WTC11 (cell line): Measurements from ENCODE around the gene EDC3. TPM values are rescaled to one million over a fixed set of nuclear protein-coding genes. Genes with fewer than 3 reads are reported as not detected.

Experiments
- ATAC-seq: fragments of 200-7000 bp; cut with Tn5 transposase; 2 replicates; pipeline ENCODE4 v1.10.0; 2021; ENCODE audit warnings: mild to moderate bottlenecking, moderate library complexity
- CTCF ChIA-PET: fragments of 300-600 bp; sonication (Branson Sonifier 250); formaldehyde crosslinking; loops from one replicate; lab custom pipeline; 2021; ENCODE audit warnings: antibody characterized with exemption; lab: Charles Lee
- POLR2A ChIA-PET: fragments of 350-600 bp; sonication (Branson Sonifier 250); formaldehyde crosslinking; loops from one replicate; lab custom pipeline; 2021; ENCODE audit warnings: antibody characterized with exemption; lab: Charles Lee
- DNase-seq: peaks from one replicate; pipeline ENCODE4 v3.0.0; 2021; ENCODE audit warnings: low spot score
- H3K27ac Mint-ChIP-seq: 2 replicates; pipeline ENCODE4 v1.8.0; 2021; ENCODE audit warnings: mixed read lengths
- H3K27me3 Mint-ChIP-seq: 2 replicates; pipeline ENCODE4 v1.8.0; 2021; ENCODE audit warnings: low read depth, mild to moderate bottlenecking, moderate library complexity, mixed read lengths
- H3K36me3 Mint-ChIP-seq: 2 replicates; pipeline ENCODE4 v1.8.0; 2021; ENCODE audit warnings: mixed read lengths
- H3K4me1 Mint-ChIP-seq: 2 replicates; pipeline ENCODE4 v1.8.0; 2022; ENCODE audit warnings: mixed read lengths
- H3K4me3 Mint-ChIP-seq: 2 replicates; pipeline ENCODE4 v1.8.0; 2021; ENCODE audit warnings: mild to moderate bottlenecking, moderate library complexity, mixed read lengths
- H3K9me3 Mint-ChIP-seq: 2 replicates; pipeline ENCODE4 v1.8.0; 2021; ENCODE audit warnings: mixed read lengths
- CREB1 ChIP-seq: sonication (generic); formaldehyde crosslinking; IDR thresholded peaks from 2 replicates; pipeline ENCODE4 v1.8.0; 2023; ENCODE audit warnings: mild to moderate bottlenecking, missing genetic modification reagents
- ELF4 ChIP-seq: sonication (generic); formaldehyde crosslinking; IDR thresholded peaks from 2 replicates; pipeline ENCODE4 v1.8.1; 2022; ENCODE audit warnings: low read depth, mild to moderate bottlenecking, moderate library complexity, missing genetic modification reagents
- ESRRA ChIP-seq: sonication (generic); formaldehyde crosslinking; IDR thresholded peaks from 2 replicates; pipeline ENCODE4 v1.8.1; 2022; ENCODE audit warnings: mild to moderate bottlenecking, missing genetic modification reagents, borderline replicate concordance
- HMGA2 ChIP-seq: fragments of 250-450 bp; sonication (Bioruptor Pico); IDR thresholded peaks from 2 replicates; pipeline ENCODE4 v1.4.0; 2021; ENCODE audit warnings: mild to moderate bottlenecking, moderate library complexity
- IRF2 ChIP-seq: sonication (generic); formaldehyde crosslinking; IDR thresholded peaks from 2 replicates; pipeline ENCODE4 v1.8.0; 2022; ENCODE audit warnings: low read depth, missing genetic modification reagents, borderline replicate concordance
- KAT7 ChIP-seq: sonication (generic); formaldehyde crosslinking; IDR thresholded peaks from 2 replicates; pipeline ENCODE4 v1.8.1; 2023; ENCODE audit warnings: missing genetic modification reagents, mild to moderate bottlenecking, borderline replicate concordance
- NFE2L1 ChIP-seq: sonication (generic); formaldehyde crosslinking; IDR thresholded peaks from 2 replicates; pipeline ENCODE4 v1.8.1; 2023; ENCODE audit warnings: missing genetic modification reagents
- RELA ChIP-seq: sonication (generic); formaldehyde crosslinking; IDR thresholded peaks from 2 replicates; pipeline ENCODE4 v1.8.1; 2022; ENCODE audit warnings: missing genetic modification reagents, mild to moderate bottlenecking, borderline replicate concordance
- SP1 ChIP-seq: sonication (generic); formaldehyde crosslinking; conservative IDR thresholded peaks from 2 replicates; pipeline ENCODE4 v1.8.1; 2022; ENCODE audit warnings: missing genetic modification reagents
- TEAD1 ChIP-seq: sonication (generic); formaldehyde crosslinking; IDR thresholded peaks from 2 replicates; pipeline ENCODE4 v1.8.0; 2022; ENCODE audit warnings: mild to moderate bottlenecking, missing genetic modification reagents
- ZNF121 ChIP-seq: sonication (generic); formaldehyde crosslinking; IDR thresholded peaks from 2 replicates; pipeline ENCODE4 v1.8.0; 2023; ENCODE audit warnings: missing genetic modification reagents
- ZNF671 ChIP-seq: fragments of 250-450 bp; sonication (Bioruptor Pico); IDR thresholded peaks from 2 replicates; pipeline ENCODE4 v1.8.0; 2021; ENCODE audit warnings: mild to moderate bottlenecking
- total RNA-seq: library from RNA; stranded (reverse); gene quantifications from 3 replicates; pipeline ENCODE4 v1.2.3, GENCODE V29; 2021
- TF ChIP-seq, protein P1 (sequence below): sonication (generic); formaldehyde crosslinking; IDR thresholded peaks from 2 replicates; pipeline ENCODE4 v1.8.0; 2022; ENCODE audit warnings: missing genetic modification reagents
- TF ChIP-seq, protein P2 (sequence below): sonication (generic); formaldehyde crosslinking; conservative IDR thresholded peaks from 2 replicates; pipeline ENCODE4 v1.8.1; 2022; ENCODE audit warnings: mild to moderate bottlenecking, missing genetic modification reagents
- TF ChIP-seq, protein P3 (sequence below): sonication (generic); formaldehyde crosslinking; conservative IDR thresholded peaks from 2 replicates; pipeline ENCODE4 v1.8.1; 2023; ENCODE audit warnings: mild to moderate bottlenecking, low read depth, missing genetic modification reagents, moderate library complexity
- TF ChIP-seq, protein P4 (sequence below): fragments of 250-450 bp; sonication (Bioruptor Pico); IDR thresholded peaks from 2 replicates; pipeline ENCODE4 v2.1.2; 2022; ENCODE audit warnings: mild to moderate bottlenecking, moderate library complexity
- TF ChIP-seq, protein P5 (sequence below): fragments of 250-450 bp; sonication (Bioruptor Pico); conservative IDR thresholded peaks from 2 replicates; pipeline ENCODE4 v1.9.0; 2021; ENCODE audit warnings: mild to moderate bottlenecking
- TF ChIP-seq, protein P6 (sequence below): sonication (generic); formaldehyde crosslinking; IDR thresholded peaks from 2 replicates; pipeline ENCODE4 v1.8.1; 2022; ENCODE audit warnings: low read depth, missing genetic modification reagents, borderline replicate concordance
- TF ChIP-seq, protein P7 (sequence below): sonication (generic); formaldehyde crosslinking; IDR thresholded peaks from 2 replicates; pipeline ENCODE4 v1.8.0; 2023; ENCODE audit warnings: missing genetic modification reagents, mild to moderate bottlenecking, borderline replicate concordance

Gene EDC3
- total RNA-seq, 1 experiment from 2014 or later: 54.7 TPM

DNA sequence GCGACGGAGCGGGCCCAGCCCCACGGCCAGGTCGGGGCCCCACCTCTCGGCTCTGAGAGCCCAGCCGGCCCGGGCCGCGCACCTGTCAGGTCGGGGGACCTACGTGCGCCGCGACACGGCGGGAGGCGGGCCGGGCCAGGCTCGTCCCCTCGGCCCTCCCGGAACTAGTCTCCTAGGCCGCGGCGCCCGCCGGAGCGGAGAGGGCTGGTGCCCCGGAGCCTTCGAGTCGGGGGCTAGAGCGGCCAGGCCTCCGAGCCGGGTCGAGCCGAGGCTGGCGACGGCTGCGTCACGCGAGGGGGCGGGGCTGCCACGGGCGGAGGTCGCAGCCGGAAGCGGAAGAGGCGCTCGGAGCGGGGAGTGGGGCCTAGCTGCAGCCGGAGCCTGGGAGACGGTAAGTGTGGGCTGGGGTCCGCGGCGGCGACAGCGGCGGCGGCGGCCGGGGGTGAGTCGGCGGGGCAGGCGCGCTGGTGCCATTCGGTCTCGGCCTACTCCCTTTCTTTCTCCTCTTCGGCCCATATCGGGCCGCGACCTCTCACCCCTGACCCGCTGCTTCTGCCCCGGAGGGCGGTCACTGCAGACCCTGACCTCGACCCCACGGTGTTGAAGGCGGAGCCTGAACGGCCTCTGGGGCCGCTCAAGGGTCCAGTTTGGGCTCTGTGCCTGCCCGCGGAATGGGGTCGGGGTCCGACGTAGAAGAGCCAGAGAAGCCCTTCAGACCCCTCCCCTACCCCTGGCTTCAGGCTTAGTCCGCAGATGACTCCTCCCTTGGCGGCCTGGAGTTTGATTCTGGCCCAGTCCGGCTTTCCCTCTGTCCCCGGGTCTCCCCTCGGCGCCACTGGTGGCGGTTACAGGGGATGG is 80.1 kb downstream of the EDC3 start, which contains the start of gene CLK3:
TSS of gene CLK3 (plus strand) at position 329 of the 858 bp plus-strand sequence. CDS start 3,361 bp downstream, outside the sequence.
- Mint-ChIP-seq H3K27me3 (peaks cover 22% of the 10 kb centered on the region), H3K4me3 (peak within 1 kb of the TSS; percentile 86), H3K9me3 (no peaks in the 10 kb centered on the region), H3K4me1 (peaks cover 17% of the 10 kb centered on the region), H3K36me3 (peaks cover 14% of the 10 kb centered on the region), H3K27ac (peak within 1 kb of the TSS; percentile 95)
- CTCF ChIA-PET: interaction anchor here (1.6 to 4.3 kb wide), 4 partner anchors 16 to 156 kb away, joined by 4 to 29 read pairs (median 12); partner anchors contain the start of gene ARID3B
- DNase-seq: peak; percentile 99
- POLR2A ChIA-PET: interaction anchor here (0.7 to 3.4 kb wide), 7 partner anchors 17 to 155 kb away, joined by 3 to 16 read pairs (median 4); partner anchors contain the start of genes ARID3B and UBL7
- ATAC-seq: peak; percentile 92
- no peak for TF ChIP-seq ZNF121 (CRISPR knock-in tag)
- TF ChIP-seq, protein P1, sequence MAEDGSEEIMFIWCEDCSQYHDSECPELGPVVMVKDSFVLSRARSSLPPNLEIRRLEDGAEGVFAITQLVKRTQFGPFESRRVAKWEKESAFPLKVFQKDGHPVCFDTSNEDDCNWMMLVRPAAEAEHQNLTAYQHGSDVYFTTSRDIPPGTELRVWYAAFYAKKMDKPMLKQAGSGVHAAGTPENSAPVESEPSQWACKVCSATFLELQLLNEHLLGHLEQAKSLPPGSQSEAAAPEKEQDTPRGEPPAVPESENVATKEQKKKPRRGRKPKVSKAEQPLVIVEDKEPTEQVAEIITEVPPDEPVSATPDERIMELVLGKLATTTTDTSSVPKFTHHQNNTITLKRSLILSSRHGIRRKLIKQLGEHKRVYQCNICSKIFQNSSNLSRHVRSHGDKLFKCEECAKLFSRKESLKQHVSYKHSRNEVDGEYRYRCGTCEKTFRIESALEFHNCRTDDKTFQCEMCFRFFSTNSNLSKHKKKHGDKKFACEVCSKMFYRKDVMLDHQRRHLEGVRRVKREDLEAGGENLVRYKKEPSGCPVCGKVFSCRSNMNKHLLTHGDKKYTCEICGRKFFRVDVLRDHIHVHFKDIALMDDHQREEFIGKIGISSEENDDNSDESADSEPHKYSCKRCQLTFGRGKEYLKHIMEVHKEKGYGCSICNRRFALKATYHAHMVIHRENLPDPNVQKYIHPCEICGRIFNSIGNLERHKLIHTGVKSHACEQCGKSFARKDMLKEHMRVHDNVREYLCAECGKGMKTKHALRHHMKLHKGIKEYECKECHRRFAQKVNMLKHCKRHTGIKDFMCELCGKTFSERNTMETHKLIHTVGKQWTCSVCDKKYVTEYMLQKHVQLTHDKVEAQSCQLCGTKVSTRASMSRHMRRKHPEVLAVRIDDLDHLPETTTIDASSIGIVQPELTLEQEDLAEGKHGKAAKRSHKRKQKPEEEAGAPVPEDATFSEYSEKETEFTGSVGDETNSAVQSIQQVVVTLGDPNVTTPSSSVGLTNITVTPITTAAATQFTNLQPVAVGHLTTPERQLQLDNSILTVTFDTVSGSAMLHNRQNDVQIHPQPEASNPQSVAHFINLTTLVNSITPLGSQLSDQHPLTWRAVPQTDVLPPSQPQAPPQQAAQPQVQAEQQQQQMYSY (CRISPR knock-in tag): no peak
- no peak for TF ChIP-seq ELF4
- TF ChIP-seq, protein P2, sequence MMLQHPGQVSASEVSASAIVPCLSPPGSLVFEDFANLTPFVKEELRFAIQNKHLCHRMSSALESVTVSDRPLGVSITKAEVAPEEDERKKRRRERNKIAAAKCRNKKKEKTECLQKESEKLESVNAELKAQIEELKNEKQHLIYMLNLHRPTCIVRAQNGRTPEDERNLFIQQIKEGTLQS (CRISPR knock-in tag): no peak
- TF ChIP-seq ESRRA (CRISPR knock-in tag): 0 out of 2 replicates have a peak, but pooled peaks have one; percentile 45
- peak; percentile 86 for TF ChIP-seq TEAD1 (CRISPR knock-in tag)
- peak; percentile 72; the same call in 1 of the 2 replicates for TF ChIP-seq KAT7 (CRISPR knock-in tag)
- TF ChIP-seq SP1 (CRISPR knock-in tag): peak; percentile 98
- TF ChIP-seq, protein P3, sequence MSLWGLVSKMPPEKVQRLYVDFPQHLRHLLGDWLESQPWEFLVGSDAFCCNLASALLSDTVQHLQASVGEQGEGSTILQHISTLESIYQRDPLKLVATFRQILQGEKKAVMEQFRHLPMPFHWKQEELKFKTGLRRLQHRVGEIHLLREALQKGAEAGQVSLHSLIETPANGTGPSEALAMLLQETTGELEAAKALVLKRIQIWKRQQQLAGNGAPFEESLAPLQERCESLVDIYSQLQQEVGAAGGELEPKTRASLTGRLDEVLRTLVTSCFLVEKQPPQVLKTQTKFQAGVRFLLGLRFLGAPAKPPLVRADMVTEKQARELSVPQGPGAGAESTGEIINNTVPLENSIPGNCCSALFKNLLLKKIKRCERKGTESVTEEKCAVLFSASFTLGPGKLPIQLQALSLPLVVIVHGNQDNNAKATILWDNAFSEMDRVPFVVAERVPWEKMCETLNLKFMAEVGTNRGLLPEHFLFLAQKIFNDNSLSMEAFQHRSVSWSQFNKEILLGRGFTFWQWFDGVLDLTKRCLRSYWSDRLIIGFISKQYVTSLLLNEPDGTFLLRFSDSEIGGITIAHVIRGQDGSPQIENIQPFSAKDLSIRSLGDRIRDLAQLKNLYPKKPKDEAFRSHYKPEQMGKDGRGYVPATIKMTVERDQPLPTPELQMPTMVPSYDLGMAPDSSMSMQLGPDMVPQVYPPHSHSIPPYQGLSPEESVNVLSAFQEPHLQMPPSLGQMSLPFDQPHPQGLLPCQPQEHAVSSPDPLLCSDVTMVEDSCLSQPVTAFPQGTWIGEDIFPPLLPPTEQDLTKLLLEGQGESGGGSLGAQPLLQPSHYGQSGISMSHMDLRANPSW: no peak
- no peak; the same call in 1 of the 2 replicates for TF ChIP-seq NFE2L1 (CRISPR knock-in tag)
- TF ChIP-seq HMGA2: no peak
- TF ChIP-seq, protein P4, sequence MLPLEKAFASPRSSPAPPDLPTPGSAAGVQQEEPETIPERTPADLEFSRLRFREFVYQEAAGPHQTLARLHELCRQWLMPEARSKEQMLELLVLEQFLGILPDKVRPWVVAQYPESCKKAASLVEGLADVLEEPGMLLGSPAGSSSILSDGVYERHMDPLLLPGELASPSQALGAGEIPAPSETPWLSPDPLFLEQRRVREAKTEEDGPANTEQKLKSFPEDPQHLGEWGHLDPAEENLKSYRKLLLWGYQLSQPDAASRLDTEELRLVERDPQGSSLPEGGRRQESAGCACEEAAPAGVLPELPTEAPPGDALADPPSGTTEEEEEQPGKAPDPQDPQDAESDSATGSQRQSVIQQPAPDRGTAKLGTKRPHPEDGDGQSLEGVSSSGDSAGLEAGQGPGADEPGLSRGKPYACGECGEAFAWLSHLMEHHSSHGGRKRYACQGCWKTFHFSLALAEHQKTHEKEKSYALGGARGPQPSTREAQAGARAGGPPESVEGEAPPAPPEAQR: no peak
- TF ChIP-seq, protein P5, sequence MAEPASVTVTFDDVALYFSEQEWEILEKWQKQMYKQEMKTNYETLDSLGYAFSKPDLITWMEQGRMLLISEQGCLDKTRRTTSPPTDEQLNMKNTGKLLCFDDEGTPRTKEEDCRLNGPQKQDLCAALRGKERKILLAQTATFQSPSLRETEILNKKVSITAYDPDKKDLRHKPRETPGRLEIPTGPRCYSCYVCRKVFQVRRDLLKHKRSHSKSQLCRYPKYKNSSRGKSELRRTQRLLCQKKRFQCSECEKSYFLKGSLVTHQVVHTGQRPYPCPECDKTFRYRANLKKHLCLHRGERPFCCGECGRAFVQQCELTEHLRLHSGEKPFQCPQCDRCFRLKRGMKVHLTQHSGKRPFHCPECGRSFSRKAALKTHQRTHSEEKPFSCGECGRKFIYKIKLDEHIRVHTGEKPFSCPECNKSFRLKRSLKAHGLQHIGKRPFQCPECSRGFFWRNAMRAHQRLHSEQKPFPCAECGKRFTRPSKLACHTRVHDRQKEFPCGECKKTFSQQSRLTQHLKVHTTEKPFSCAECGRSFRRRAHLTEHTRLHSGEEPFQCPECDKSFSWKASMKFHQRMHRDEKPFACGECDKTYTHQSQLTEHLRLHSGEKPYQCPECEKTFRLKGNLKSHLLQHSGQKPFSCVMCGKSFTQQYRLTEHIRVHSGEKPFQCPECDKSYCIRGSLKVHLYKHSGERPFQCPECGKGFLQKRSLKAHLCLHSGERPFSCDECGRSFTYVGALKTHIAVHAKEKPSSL (CRISPR knock-in tag): no peak
- TF ChIP-seq RELA (CRISPR knock-in tag): peak; percentile 83
- TF ChIP-seq CREB1 (CRISPR knock-in tag): peak; percentile 78; the same call in 1 of the 2 replicates
- TF ChIP-seq, protein P6, sequence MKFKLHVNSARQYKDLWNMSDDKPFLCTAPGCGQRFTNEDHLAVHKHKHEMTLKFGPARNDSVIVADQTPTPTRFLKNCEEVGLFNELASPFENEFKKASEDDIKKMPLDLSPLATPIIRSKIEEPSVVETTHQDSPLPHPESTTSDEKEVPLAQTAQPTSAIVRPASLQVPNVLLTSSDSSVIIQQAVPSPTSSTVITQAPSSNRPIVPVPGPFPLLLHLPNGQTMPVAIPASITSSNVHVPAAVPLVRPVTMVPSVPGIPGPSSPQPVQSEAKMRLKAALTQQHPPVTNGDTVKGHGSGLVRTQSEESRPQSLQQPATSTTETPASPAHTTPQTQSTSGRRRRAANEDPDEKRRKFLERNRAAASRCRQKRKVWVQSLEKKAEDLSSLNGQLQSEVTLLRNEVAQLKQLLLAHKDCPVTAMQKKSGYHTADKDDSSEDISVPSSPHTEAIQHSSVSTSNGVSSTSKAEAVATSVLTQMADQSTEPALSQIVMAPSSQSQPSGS: no peak; the same call in 1 of the 2 replicates
- TF ChIP-seq, protein P7, sequence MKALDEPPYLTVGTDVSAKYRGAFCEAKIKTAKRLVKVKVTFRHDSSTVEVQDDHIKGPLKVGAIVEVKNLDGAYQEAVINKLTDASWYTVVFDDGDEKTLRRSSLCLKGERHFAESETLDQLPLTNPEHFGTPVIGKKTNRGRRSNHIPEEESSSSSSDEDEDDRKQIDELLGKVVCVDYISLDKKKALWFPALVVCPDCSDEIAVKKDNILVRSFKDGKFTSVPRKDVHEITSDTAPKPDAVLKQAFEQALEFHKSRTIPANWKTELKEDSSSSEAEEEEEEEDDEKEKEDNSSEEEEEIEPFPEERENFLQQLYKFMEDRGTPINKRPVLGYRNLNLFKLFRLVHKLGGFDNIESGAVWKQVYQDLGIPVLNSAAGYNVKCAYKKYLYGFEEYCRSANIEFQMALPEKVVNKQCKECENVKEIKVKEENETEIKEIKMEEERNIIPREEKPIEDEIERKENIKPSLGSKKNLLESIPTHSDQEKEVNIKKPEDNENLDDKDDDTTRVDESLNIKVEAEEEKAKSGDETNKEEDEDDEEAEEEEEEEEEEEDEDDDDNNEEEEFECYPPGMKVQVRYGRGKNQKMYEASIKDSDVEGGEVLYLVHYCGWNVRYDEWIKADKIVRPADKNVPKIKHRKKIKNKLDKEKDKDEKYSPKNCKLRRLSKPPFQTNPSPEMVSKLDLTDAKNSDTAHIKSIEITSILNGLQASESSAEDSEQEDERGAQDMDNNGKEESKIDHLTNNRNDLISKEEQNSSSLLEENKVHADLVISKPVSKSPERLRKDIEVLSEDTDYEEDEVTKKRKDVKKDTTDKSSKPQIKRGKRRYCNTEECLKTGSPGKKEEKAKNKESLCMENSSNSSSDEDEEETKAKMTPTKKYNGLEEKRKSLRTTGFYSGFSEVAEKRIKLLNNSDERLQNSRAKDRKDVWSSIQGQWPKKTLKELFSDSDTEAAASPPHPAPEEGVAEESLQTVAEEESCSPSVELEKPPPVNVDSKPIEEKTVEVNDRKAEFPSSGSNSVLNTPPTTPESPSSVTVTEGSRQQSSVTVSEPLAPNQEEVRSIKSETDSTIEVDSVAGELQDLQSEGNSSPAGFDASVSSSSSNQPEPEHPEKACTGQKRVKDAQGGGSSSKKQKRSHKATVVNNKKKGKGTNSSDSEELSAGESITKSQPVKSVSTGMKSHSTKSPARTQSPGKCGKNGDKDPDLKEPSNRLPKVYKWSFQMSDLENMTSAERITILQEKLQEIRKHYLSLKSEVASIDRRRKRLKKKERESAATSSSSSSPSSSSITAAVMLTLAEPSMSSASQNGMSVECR (CRISPR knock-in tag): peak; percentile 82; the same call in 1 of the 2 replicates
- no peak for TF ChIP-seq IRF2
- no peak for TF ChIP-seq ZNF671 (CRISPR knock-in tag)
